ENCODE data around the gene CD86. TPM values are rescaled to one million over a fixed set of nuclear protein-coding genes. Genes with fewer than 3 reads are reported as not detected.

CD86 gene
- total and polyA plus RNA-seq, 8 donors, result 1.6 to 17.6 (median 2.8) TPM

- H3K9me3 ChIP-seq, result peaks cover 0 to 13% of the 10 kb centered on the region in 2 donors
- no peak overlapping the region for H3K4me3 ChIP-seq
- no peaks in the 10 kb centered on the region for H3K36me3 ChIP-seq
- no peak for TF ChIP-seq CTCF (IDR thresholded peaks at IDR 0.05)
- H3K27me3 ChIP-seq, result no peaks in the 10 kb centered on the region
- intact Hi-C loops (cut with DNase I), result no loop called here
- no peak overlapping the region for H3K27ac ChIP-seq
- no peaks in the 10 kb centered on the region for H3K4me1 ChIP-seq
- DNase-seq (no peak), ATAC-seq (peak; percentile 12)
Measured at GRCh38 chr3:122167630-122168029, 112.5 kb downstream of the CD86 start.

- TF ChIP-seq CTCF (IDR thresholded peaks at IDR 0.05), result no peak
- H3K27ac ChIP-seq, result no peak overlapping the region
- H3K4me1 ChIP-seq, result no peaks in the 10 kb centered on the region
- H3K4me3 ChIP-seq, result no peak overlapping the region
- H3K27me3 ChIP-seq, result no peaks in the 10 kb centered on the region
- no peak for ATAC-seq
- DNase-seq, result no peak
- H3K9me3 ChIP-seq, result peaks cover 0 to 17% of the 10 kb centered on the region in 2 donors
- intact Hi-C loops (cut with DNase I), result no loop called here
- H3K36me3 ChIP-seq, result no peaks in the 10 kb centered on the region
Measured at GRCh38 chr3:122168044-122168443, 112.9 kb downstream of the CD86 start.

- intact Hi-C loops (cut with DNase I), result no loop called here
Measured at GRCh38 chr3:122169911-122170310, 114.7 kb downstream of the CD86 start.

More at GRCh38 chr3:122169911-122170310, 114.7 kb downstream of the CD86 start:
- TF ChIP-seq CTCF (IDR thresholded peaks at IDR 0.05), result no peak
- no peaks in the 10 kb centered on the region for H3K27me3 ChIP-seq
- H3K36me3 ChIP-seq, result no peaks in the 10 kb centered on the region
- no peak overlapping the region for H3K27ac ChIP-seq
- ATAC-seq, result peak; percentile 24
- H3K4me1 ChIP-seq, result no peaks in the 10 kb centered on the region
- H3K4me3 ChIP-seq, result no peak overlapping the region
- H3K9me3 ChIP-seq, result peaks cover 0 to 25% of the 10 kb centered on the region in 2 donors
- no peak for DNase-seq

Other genes starting within 250 kb of the CD86 start
- 10 to 100 TPM; 11.9 to 23.9 TPM for gene IQCB1, start 220.3 kb upstream of the CD86 start, total RNA-seq
- 10 to 100 TPM; 34.6 to 50.6 (median 40.2) TPM for gene IQCB1, start 220.3 kb upstream of the CD86 start, polyA plus RNA-seq (ENCODE audit: insufficient read length in 6 of 6)
- gene EAF2, start 220.2 kb upstream of the CD86 start, total RNA-seq, result 10 to 100 TPM in 1 of 2 donors, 1 to 10 TPM in 1; 5.1 to 13.5 TPM
- gene EAF2, start 220.2 kb upstream of the CD86 start, polyA plus RNA-seq (ENCODE audit: insufficient read length in 6 of 6), result 1 to 10 TPM; 3.6 to 4.6 (median 3.8) TPM
- gene SLC15A2, start 161.0 kb upstream of the CD86 start, total RNA-seq, result 10 to 100 TPM; 30.9 to 61.7 TPM
- 10 to 100 TPM in 5 of 6 donors, 1 to 10 TPM in 1; 8.3 to 31.7 (median 20.0) TPM for gene SLC15A2, start 161.0 kb upstream of the CD86 start, polyA plus RNA-seq (ENCODE audit: insufficient read length in 6 of 6)
- 1 to 10 TPM; 5.3 to 9.8 TPM for gene ILDR1, start 33.1 kb upstream of the CD86 start, total RNA-seq
- 1 to 10 TPM; 4.1 to 5.6 (median 5.0) TPM for gene ILDR1, start 33.1 kb upstream of the CD86 start, polyA plus RNA-seq (ENCODE audit: insufficient read length in 6 of 6)
- gene CASR, start 128.3 kb downstream of the CD86 start, total RNA-seq, result under 1 TPM in 1 of 2 donors, not detected in 1; 0.16 TPM
- gene CASR, start 128.3 kb downstream of the CD86 start, polyA plus RNA-seq (ENCODE audit: insufficient read length in 6 of 6), result under 1 TPM; 0.04 to 0.24 (median 0.11) TPM

Data from left lung (tissue), 10 donors.